H9 (cell line): ENCODE measurements around the gene CAPZA2. TPM values are rescaled to one million over a fixed set of nuclear protein-coding genes. Genes with fewer than 3 reads are reported as not detected.

Source experiments
- DNase-seq: peaks from one replicate; pipeline ENCODE4 v3.0.0-alpha.2; 2017
- H2AFZ ChIP-seq: one replicate; pipeline ENCODE4 v1.6.1; 2013; ENCODE audit warnings: mild to moderate bottlenecking, low read length, control low read depth, moderate library complexity
- H2AK5ac ChIP-seq: 2 replicates; pipeline ENCODE4 v1.6.1; 2013; ENCODE audit warnings: low read length, control low read depth, mixed read lengths; ENCODE audit not compliant: insufficient read length
- H2BK120ac ChIP-seq: one replicate; pipeline ENCODE4 v1.6.1; 2013; ENCODE audit warnings: low read depth, mild to moderate bottlenecking, low read length, control low read depth, inconsistent platforms; ENCODE audit not compliant: poor library complexity, severe bottlenecking
- H2BK12ac ChIP-seq: 2 replicates; pipeline ENCODE4 v1.6.1; 2013; ENCODE audit warnings: low read length, control low read depth, mixed read lengths, low read depth; ENCODE audit not compliant: insufficient read length
- H2BK15ac ChIP-seq: 2 replicates; pipeline ENCODE4 v1.6.1; 2013; ENCODE audit warnings: low read depth, low read length, control low read depth
- H2BK20ac ChIP-seq: one replicate; pipeline ENCODE4 v1.6.1; 2013; ENCODE audit warnings: low read depth, mild to moderate bottlenecking, low read length, control low read depth, inconsistent platforms; ENCODE audit not compliant: poor library complexity, severe bottlenecking
- H2BK5ac ChIP-seq: 2 replicates; pipeline ENCODE4 v1.6.1; 2013; ENCODE audit warnings: low read length, control low read depth, mixed read lengths; ENCODE audit not compliant: insufficient read length
- H3K14ac ChIP-seq: 2 replicates; pipeline ENCODE4 v1.6.1; 2013; ENCODE audit warnings: low read length, control low read depth; ENCODE audit not compliant: insufficient read depth
- H3K18ac ChIP-seq: 2 replicates; pipeline ENCODE4 v1.6.1; 2013; ENCODE audit warnings: low read depth, mild to moderate bottlenecking, mixed read lengths, low read length, control low read depth; ENCODE audit not compliant: insufficient read length
- H3K23ac ChIP-seq: 2 replicates; pipeline ENCODE4 v1.6.1; 2013; ENCODE audit warnings: low read length, control low read depth, mixed read lengths, low read depth; ENCODE audit not compliant: insufficient read length
- H3K23me2 ChIP-seq: 2 replicates; pipeline ENCODE4 v1.6.1; 2013; ENCODE audit warnings: low read depth, mild to moderate bottlenecking, mixed read lengths, low read length, control low read depth; ENCODE audit not compliant: insufficient read length, poor library complexity, severe bottlenecking
- H3K27ac ChIP-seq: 2 replicates; pipeline ENCODE4 v1.5.1; 2013; ENCODE audit warnings: low read length, control low read depth, mixed read lengths, low read depth; ENCODE audit not compliant: insufficient read length
- H3K27me3 ChIP-seq: 2 replicates; pipeline ENCODE4 v1.6.1; 2013; ENCODE audit warnings: low read length, control low read depth, inconsistent platforms; ENCODE audit not compliant: insufficient read depth
- H3K4ac ChIP-seq: 2 replicates; pipeline ENCODE4 v1.6.1; 2013; ENCODE audit warnings: low read depth, mild to moderate bottlenecking, control low read depth, inconsistent platforms, low read length, moderate library complexity
- H3K4me1 ChIP-seq: 2 replicates; pipeline ENCODE4 v1.6.1; 2013; ENCODE audit warnings: low read length, control low read depth, inconsistent platforms; ENCODE audit not compliant: insufficient read depth
- H3K4me2 ChIP-seq: 2 replicates; pipeline ENCODE4 v1.6.1; 2013; ENCODE audit warnings: low read length, control low read depth, mixed read lengths; ENCODE audit not compliant: insufficient read length, insufficient read depth
- H3K56ac ChIP-seq: 2 replicates; pipeline ENCODE4 v1.6.1; 2013; ENCODE audit warnings: low read depth, mild to moderate bottlenecking, mixed read lengths, low read length, control low read depth; ENCODE audit not compliant: insufficient read length
- H3K79me1 ChIP-seq: 2 replicates; pipeline ENCODE4 v1.6.1; 2013; ENCODE audit warnings: low read depth, mild to moderate bottlenecking, moderate library complexity, low read length, control low read depth, inconsistent platforms; ENCODE audit not compliant: insufficient read depth, poor library complexity, severe bottlenecking
- H3K79me2 ChIP-seq: 2 replicates; pipeline ENCODE4 v1.6.1; 2013; ENCODE audit warnings: low read length, control low read depth, inconsistent platforms; ENCODE audit not compliant: insufficient read depth
- H3K9ac ChIP-seq: 2 replicates; pipeline ENCODE4 v1.6.1; 2013; ENCODE audit warnings: low read length, control low read depth, mixed read lengths; ENCODE audit not compliant: insufficient read length; ENCODE audit errors: extremely low read depth
- H3K9me3 ChIP-seq: one replicate; pipeline ENCODE4 v1.6.1; 2013; ENCODE audit warnings: low read depth, low read length, inconsistent platforms; ENCODE audit not compliant: control insufficient read depth
- H3T11ph ChIP-seq: one replicate; pipeline ENCODE4 v1.6.1; 2013; ENCODE audit warnings: mild to moderate bottlenecking, low read length, control low read depth, inconsistent platforms
- H4K20me1 ChIP-seq: one replicate; pipeline ENCODE4 v1.6.1; 2013; ENCODE audit not compliant: control insufficient read depth, insufficient read length, insufficient read depth
- H4K5ac ChIP-seq: 2 replicates; pipeline ENCODE4 v1.6.1; 2013; ENCODE audit warnings: low read depth, mild to moderate bottlenecking, mixed read lengths, low read length, control low read depth; ENCODE audit not compliant: insufficient read length
- H4K8ac ChIP-seq: replicated peaks from 2 replicates; pipeline ENCODE4 v1.6.1; 2013; ENCODE audit warnings: low read length, control low read depth, mixed read lengths, low read depth; ENCODE audit not compliant: insufficient read length
- H4K91ac ChIP-seq: 2 replicates; pipeline ENCODE4 v1.6.1; 2013; ENCODE audit warnings: low read depth, mild to moderate bottlenecking, moderate library complexity, mixed read lengths, low read length, control low read depth; ENCODE audit not compliant: insufficient read length
- H3K27ac Mint-ChIP-seq, 3 experiments: 2 replicates in 2 of 3; 3 replicates in 1 of 3; pipeline ENCODE4 v1.8.0; 2020 to 2021; ENCODE audit warnings: mixed read lengths in 3 of 3, mild to moderate bottlenecking in 1 of 3, moderate library complexity in 1 of 3
- H3K27me3 Mint-ChIP-seq: 2 replicates; pipeline ENCODE4 v1.8.0; 2021; ENCODE audit warnings: low read depth, mild to moderate bottlenecking, moderate library complexity, mixed read lengths
- H3K36me3 Mint-ChIP-seq, 3 experiments: 2 replicates in 2 of 3; 3 replicates in 1 of 3; pipeline ENCODE4 v1.8.0; 2020 to 2021; ENCODE audit warnings: low read depth in 3 of 3, mixed read lengths in 3 of 3; ENCODE audit not compliant: insufficient read depth in 1 of 3
- H3K4me1 Mint-ChIP-seq, 2 experiments: 2 replicates each; pipeline ENCODE4 v1.8.0; 2020; ENCODE audit warnings: mixed read lengths in 2 of 2
- H3K4me3 Mint-ChIP-seq, 2 experiments: 2 replicates in 1 of 2; 3 replicates in 1 of 2; pipeline ENCODE4 v1.8.0; 2020 to 2021; ENCODE audit warnings: mild to moderate bottlenecking in 2 of 2, mixed read lengths in 2 of 2, moderate library complexity in 1 of 2
- H3K9me3 Mint-ChIP-seq, 2 experiments: 2 replicates in 1 of 2; 3 replicates in 1 of 2; pipeline ENCODE4 v1.8.0; 2020; ENCODE audit warnings: mild to moderate bottlenecking in 2 of 2, mixed read lengths in 2 of 2, moderate library complexity in 1 of 2
- CTCF ChIP-seq: fragments of 200-600 bp; sonication (generic); conservative IDR thresholded peaks from 3 replicates; pipeline ENCODE4 v1.8.0; 2021; ENCODE audit warnings: antibody characterized with exemption, mild to moderate bottlenecking
- WGBS: extraction: QIAGEN DNeasy Blood & Tissue Kit; methylation state at CpG from one replicate; pipeline ENCODE4 v1.1.7; 2013; ENCODE audit warnings: missing lambda C conversion rate, low lambda C conversion rate, mixed read lengths; ENCODE audit not compliant: insufficient read length; ENCODE audit errors: extremely low coverage; 5-methylcytosine and 5-hydroxymethylcytosine counted together
- total RNA-seq: library from RNA; stranded (reverse); gene quantifications from 2 replicates; pipeline ENCODE4 v1.2.1, GENCODE V29; 2021

CAPZA2 gene
- total RNA-seq, 1 experiment from 2014 or later = 131 TPM

- Histone ChIP-seq H3T11ph (no peak overlapping the region), H3K27ac (no peak overlapping the region), H2BK120ac (no peak overlapping the region), H2BK5ac (no peak overlapping the region), H4K91ac (no peak overlapping the region), H3K9ac (no peak overlapping the region), H4K20me1 (no peaks in the 10 kb centered on the region), H3K23ac (no peak overlapping the region), H2BK20ac (no peak overlapping the region), H2BK15ac (no peak overlapping the region), H4K8ac (no peak overlapping the region), H2BK12ac (no peak overlapping the region), H4K5ac (no peak overlapping the region), H3K9me3 (no peaks in the 10 kb centered on the region), H3K4me1 (peaks cover 7% of the 10 kb centered on the region; the same call in 1 of the 2 replicates), H3K79me2 (no peaks in the 10 kb centered on the region), H3K56ac (no peak overlapping the region), H3K4me2 (no peak overlapping the region), H3K18ac (no peak overlapping the region), H3K79me1 (no peaks in the 10 kb centered on the region), H2AFZ (no peak overlapping the region), H3K27me3 (no peaks in the 10 kb centered on the region), H3K4ac (no peak overlapping the region), H3K14ac (no peak overlapping the region), H2AK5ac (no peak overlapping the region), H3K23me2 (no peaks in the 10 kb centered on the region)
- Mint-ChIP-seq H3K4me3 (no peak overlapping the region), H3K9me3 (peaks cover 0 to 2% of the 10 kb centered on the region in 2 experiments; a peak in 2 of 5 replicates), H3K27ac (peak overlapping the region; percentile 20 to 89 (median 86); a peak in 6 of 7 replicates), H3K4me1 (peaks cover 40 to 44% of the 10 kb centered on the region in 2 experiments), H3K36me3 (peaks cover 0 to 13% (median 0%) of the 10 kb centered on the region in 3 experiments; a peak in 2 of 7 replicates), H3K27me3 (no peaks in the 10 kb centered on the region)
- no CpG with 5 or more reads among the region's 3 CpGs for WGBS
- no peak for TF ChIP-seq CTCF
- no peak for DNase-seq
These were observed 107.0 kb downstream of the CAPZA2 start for GRCh38 chr7:116969371-116969902.
